HG02759 (cell line): ENCODE results near the gene SNURF.
"Not testable (repeated sequence)": the region's sequence is repeated elsewhere in the genome, so short reads cannot be mapped to it uniquely, and the experiment has no call there.

ENCODE experiments used
- ATAC-seq: cut with Tn5 transposase; IDR thresholded peaks from one replicate; pipeline ENCODE4 v1.9.1; 2021; ENCODE audit warnings: mild to moderate bottlenecking, moderate library complexity; ENCODE audit not compliant: unreplicated experiment

Gene SNURF

DNA sequence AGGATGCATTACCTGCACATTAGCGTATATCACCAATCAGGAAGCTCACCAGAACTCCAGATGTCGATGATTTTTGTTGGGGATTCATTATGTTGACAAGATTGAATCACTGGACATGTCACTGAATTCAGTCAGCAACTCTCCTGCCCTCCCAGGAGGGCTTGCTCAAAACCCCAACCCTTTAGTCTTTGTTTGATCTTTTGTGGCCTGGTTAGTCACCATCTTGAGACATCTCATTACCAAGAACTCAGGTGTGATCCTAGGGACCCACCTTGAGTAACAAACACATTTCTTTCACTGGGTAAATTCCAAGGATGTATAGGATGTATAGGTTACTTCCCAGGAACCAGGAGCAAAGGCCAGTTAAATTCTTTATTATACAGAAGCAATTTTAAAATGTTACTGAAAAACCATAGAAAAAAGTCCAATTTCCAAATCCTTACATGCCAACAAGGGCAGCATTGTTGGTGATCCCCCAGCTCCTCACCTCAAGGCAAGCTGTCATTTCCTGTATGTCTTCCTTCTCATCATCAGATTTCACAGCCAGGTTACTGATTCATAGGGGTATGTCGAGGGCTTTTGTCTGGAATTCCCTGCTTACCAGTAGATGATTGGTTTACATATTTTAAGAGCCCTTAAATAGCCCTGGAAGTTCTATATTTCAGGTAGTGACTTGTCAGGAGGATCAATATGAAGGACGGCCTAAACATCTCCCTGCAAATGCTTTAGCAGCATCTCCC, 11.7 kb downstream of the SNURF start:
- ATAC-seq = no peak

DNA sequence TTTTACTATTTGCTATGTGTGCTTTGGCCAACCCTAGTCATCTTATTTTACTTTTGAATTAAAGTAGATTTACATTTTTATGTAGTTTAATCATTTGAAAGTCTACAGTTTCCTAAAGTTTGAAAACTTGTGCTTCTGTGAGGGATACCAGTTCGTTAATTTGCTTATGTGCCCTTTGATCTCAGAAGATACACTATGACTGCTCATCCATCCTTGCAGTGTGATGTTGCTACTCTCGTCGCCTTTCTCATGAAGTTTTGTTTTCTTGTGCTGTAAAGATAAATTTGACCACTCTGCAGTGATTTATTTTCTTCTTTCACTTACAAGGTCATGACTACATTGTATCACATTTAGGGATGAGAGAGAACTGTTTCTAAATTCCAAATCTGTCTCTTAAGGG, 16.3 kb downstream of the SNURF start:
- no peak for ATAC-seq

DNA sequence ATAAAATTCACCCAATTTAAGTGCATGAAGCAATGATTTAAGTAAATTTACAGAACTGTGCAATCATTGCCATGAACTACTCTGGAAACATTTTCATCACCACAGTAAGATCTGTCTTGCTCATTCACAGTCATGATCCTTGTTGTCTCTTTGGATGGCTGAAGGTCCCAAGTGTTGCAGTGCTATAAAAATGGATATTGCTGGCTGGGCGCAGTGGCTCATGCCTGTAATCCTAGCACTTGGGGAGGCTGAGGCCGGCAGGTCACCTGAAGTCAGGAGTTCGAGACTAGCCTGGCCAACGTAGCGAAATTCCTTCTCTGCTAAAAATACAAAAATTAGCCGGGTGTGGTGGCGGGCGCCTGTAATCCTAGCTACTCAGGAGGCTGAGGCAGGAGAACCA, 17.0 kb downstream of the SNURF start:
- ATAC-seq = no peak

DNA sequence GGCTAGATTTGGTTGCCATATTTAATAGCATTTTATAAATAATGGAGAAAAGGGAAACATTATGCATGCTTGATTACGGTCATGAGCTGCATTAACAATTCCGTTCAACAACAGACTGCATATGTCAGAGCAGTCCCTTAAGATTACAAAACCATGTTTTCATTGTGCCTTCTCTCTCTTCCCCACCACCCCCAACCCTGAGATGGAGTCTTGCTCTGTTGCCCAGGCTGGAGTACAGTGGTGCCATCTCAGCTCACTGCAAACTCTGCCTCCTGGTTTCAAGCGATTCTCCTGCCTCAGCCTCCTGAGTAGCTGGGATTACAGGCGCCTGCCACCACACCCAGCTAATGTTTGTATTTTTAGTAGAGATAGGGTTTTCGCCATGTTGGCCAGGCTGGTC, 17.9 kb downstream of the SNURF start:
- not testable (repeated sequence) for ATAC-seq

DNA sequence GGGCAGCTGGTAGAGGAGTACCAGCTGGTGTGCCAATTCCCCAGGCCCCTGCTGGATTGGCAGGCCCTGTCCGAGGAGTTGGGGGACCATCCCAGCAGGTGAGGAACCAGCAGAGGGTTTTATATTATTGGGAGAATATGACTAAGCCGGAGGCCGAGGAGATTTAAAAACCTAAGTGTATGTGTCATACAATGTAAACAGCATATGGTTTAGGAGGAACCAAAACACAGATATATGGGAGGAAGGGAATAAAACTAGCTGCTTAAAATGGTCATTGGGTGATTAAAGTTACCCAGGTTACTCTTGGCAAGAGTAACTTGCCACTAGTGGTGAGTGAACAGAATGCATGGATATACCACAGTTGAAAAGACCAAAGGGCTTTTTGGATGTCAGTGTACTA, 22.1 kb downstream of the SNURF start:
- ATAC-seq = no peak

DNA sequence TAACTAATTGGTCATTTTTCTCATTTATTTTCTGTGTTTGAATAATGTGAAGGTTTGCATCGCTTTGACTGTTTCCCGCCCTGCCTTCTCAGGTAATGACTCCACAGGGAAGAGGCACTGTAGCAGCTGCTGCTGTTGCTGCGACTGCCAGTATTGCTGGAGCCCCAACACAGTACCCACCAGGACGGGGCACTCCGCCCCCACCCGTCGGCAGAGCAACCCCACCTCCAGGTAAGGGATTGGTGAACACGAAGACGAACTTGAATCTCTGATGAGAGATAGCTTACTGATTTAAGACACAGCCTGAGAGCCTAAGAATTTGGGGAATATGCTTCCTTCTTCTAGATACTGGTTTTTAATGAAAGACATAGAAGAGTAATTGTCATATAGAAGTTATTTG, 22.9 kb downstream of the SNURF start:
- no peak for ATAC-seq

DNA sequence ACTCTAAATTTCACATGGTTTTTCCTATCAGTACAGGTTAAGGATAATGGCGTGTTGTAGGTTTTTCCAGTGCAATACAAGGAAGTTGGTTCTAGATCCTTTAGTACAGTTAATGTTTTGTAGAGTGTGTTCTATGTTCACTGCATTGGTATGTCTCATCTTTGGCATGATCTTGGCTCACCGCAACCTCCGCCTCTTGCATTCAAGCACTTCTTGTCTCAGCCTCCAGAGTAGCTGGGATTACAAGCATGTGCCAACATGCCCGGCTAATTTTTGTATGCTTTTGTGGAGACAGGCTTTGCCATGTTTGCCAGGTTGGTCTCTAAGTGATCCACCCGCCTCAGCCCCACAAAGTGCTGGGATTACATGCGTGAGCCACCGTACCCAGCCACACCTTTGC, 30.4 kb downstream of the SNURF start:
- no peak for ATAC-seq

DNA sequence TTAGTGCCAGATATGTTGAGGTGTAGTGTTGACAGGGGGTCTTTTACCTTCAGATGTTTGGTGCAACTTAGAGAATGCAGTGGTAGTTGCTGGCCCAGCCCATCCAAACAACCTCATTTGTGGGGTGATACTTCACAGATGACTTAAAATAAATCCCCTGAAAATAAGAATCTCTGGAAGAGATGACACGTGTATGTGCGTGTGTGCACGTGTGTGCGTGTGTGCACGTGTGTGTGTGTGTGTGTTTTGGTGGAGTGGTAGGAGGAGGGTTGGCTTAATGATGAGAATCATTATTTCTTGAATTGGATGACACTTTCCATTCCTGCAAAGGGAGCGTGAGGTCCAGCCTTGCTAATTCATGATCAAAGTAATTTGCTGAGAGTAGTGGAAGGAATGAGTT, 31.9 kb downstream of the SNURF start:
- no peak for ATAC-seq
